ENCODE results near the gene AOX1. TPM values are rescaled to one million over a fixed set of nuclear protein-coding genes. Genes with fewer than 3 reads are reported as not detected.

The AOX1 gene
- total RNA-seq, 4 donors from 2014 or later: 22.1 to 41.8 (median 34.0) TPM

- Histone ChIP-seq H3K27ac (no peak overlapping the region), H3K4me3 (no peak overlapping the region), H3K27me3 (no peaks in the 10 kb centered on the region), H3K36me3 (no peaks in the 10 kb centered on the region), H3K9me3 (no peaks in the 10 kb centered on the region), H3K4me1 (no peaks in the 10 kb centered on the region)
- no peak for TF ChIP-seq POLR2A (IDR thresholded peaks at IDR 0.05)
- TF ChIP-seq, protein P1, sequence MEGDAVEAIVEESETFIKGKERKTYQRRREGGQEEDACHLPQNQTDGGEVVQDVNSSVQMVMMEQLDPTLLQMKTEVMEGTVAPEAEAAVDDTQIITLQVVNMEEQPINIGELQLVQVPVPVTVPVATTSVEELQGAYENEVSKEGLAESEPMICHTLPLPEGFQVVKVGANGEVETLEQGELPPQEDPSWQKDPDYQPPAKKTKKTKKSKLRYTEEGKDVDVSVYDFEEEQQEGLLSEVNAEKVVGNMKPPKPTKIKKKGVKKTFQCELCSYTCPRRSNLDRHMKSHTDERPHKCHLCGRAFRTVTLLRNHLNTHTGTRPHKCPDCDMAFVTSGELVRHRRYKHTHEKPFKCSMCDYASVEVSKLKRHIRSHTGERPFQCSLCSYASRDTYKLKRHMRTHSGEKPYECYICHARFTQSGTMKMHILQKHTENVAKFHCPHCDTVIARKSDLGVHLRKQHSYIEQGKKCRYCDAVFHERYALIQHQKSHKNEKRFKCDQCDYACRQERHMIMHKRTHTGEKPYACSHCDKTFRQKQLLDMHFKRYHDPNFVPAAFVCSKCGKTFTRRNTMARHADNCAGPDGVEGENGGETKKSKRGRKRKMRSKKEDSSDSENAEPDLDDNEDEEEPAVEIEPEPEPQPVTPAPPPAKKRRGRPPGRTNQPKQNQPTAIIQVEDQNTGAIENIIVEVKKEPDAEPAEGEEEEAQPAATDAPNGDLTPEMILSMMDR (IDR thresholded peaks at IDR 0.05 in 4 of 5, conservative IDR thresholded peaks at IDR 0.05 in 1 of 5): no peak
- DNase-seq: no peak
- intact Hi-C loops (cut with DNase I; ENCODE audit: low total_unique reads): no loop called here
- in situ Hi-C loops (cut with MboI; ENCODE audit: low sequenced_read_pairs in 4 of 4): no loop called here
- ATAC-seq: no peak
Measured at GRCh38 chr2:200613692-200614091, 27.9 kb downstream of the AOX1 start.

- ATAC-seq (no peak), DNase-seq (no peak)
- H3K27me3 ChIP-seq: no peaks in the 10 kb centered on the region
- no peaks in the 10 kb centered on the region for H3K4me1 ChIP-seq
- H3K4me3 ChIP-seq: no peak overlapping the region
- H3K27ac ChIP-seq: no peak overlapping the region
- H3K9me3 ChIP-seq: no peaks in the 10 kb centered on the region
- TF ChIP-seq, protein P1 (IDR thresholded peaks at IDR 0.05 in 4 of 5, conservative IDR thresholded peaks at IDR 0.05 in 1 of 5): no peak
- TF ChIP-seq POLR2A (IDR thresholded peaks at IDR 0.05): no peak
- H3K36me3 ChIP-seq: no peaks in the 10 kb centered on the region
- in situ Hi-C loops (cut with MboI; ENCODE audit: low sequenced_read_pairs in 4 of 4): no loop called here
- intact Hi-C loops (cut with DNase I; ENCODE audit: low total_unique reads): no loop called here
Measured at GRCh38 chr2:200614249-200614648, 28.4 kb downstream of the AOX1 start.

DNA sequence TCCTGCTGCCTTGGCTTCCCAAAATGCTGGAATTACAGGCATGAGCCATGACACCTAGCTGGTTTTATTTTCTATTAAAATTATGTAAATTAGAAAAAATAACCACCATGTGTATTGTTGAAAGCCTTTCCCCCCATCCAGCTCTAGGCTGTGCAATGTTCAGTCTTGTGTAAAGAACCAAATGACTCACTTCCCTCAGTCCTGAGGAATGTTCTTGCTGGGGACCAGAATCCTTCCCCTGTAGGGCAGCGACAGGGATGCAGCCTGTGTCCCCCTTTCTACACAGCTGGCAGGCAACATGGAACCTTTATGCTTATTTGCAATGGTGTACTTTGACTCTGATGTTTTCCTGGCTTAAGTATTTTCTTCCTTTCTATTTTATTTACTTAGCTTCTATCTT is 29.4 kb downstream of the AOX1 start:
- no peak for ATAC-seq
- H3K9me3 ChIP-seq: no peaks in the 10 kb centered on the region
- H3K27me3 ChIP-seq: no peaks in the 10 kb centered on the region
- intact Hi-C loops (cut with DNase I; ENCODE audit: low total_unique reads): no loop called here
- no peak overlapping the region for H3K4me3 ChIP-seq
- in situ Hi-C loops (cut with MboI; ENCODE audit: low sequenced_read_pairs in 4 of 4): no loop called here
- no peaks in the 10 kb centered on the region for H3K4me1 ChIP-seq
- no peak for TF ChIP-seq POLR2A (IDR thresholded peaks at IDR 0.05)
- TF ChIP-seq, protein P1 (IDR thresholded peaks at IDR 0.05 in 4 of 5, conservative IDR thresholded peaks at IDR 0.05 in 1 of 5): no peak
- H3K36me3 ChIP-seq: no peaks in the 10 kb centered on the region
- no peak for DNase-seq
- no peak overlapping the region for H3K27ac ChIP-seq

GRCh38 chr2:200616193-200616592 is 30.4 kb downstream of the AOX1 start:
- Histone ChIP-seq H3K9me3 (no peaks in the 10 kb centered on the region), H3K27me3 (no peaks in the 10 kb centered on the region), H3K4me3 (peak overlapping the region in 2 of 4 donors; percentile 8 to 13), H3K36me3 (no peaks in the 10 kb centered on the region), H3K27ac (no peak overlapping the region), H3K4me1 (no peaks in the 10 kb centered on the region)
- TF ChIP-seq, protein P1 (IDR thresholded peaks at IDR 0.05 in 4 of 5, conservative IDR thresholded peaks at IDR 0.05 in 1 of 5): no peak
- TF ChIP-seq POLR2A (IDR thresholded peaks at IDR 0.05): no peak
- in situ Hi-C loops (cut with MboI; ENCODE audit: low sequenced_read_pairs in 4 of 4): no loop called here
- DNase-seq: no peak
- ATAC-seq: no peak
- intact Hi-C loops (cut with DNase I; ENCODE audit: low total_unique reads): no loop called here

- H3K27me3 ChIP-seq: no peaks in the 10 kb centered on the region
- in situ Hi-C loops (cut with MboI; ENCODE audit: low sequenced_read_pairs in 4 of 4): no loop called here
- TF ChIP-seq, protein P1 (IDR thresholded peaks at IDR 0.05 in 4 of 5, conservative IDR thresholded peaks at IDR 0.05 in 1 of 5): no peak
- no peak for TF ChIP-seq POLR2A (IDR thresholded peaks at IDR 0.05)
- peak overlapping the region in 2 of 4 donors; percentile 8 to 13 for H3K4me3 ChIP-seq
- no peak for ATAC-seq
- DNase-seq: no peak
- no peak overlapping the region for H3K27ac ChIP-seq
- H3K9me3 ChIP-seq: no peaks in the 10 kb centered on the region
- H3K4me1 ChIP-seq: no peaks in the 10 kb centered on the region
- intact Hi-C loops (cut with DNase I; ENCODE audit: low total_unique reads): no loop called here
- H3K36me3 ChIP-seq: no peaks in the 10 kb centered on the region
Measured at GRCh38 chr2:200616656-200617055, 30.8 kb downstream of the AOX1 start.

All from gastrocnemius medialis (tissue), 4 donors.